IMR-90 (cell line): Measurements from ENCODE around the gene HOTAIR. TPM values are rescaled to one million over a fixed set of nuclear protein-coding genes. Genes with fewer than 3 reads are reported as not detected.

ENCODE experiments used
- ATAC-seq: fragments of 200-7000 bp; cut with Tn5 transposase; 2 replicates; pipeline ENCODE4 v1.9.1; 2020; ENCODE audit warnings: low read depth, mild to moderate bottlenecking, moderate library complexity
- BruUV-seq: library from RNA; stranded (reverse); fragments of 400-500 nt; replicated peaks from 2 replicates; lab custom pipeline; 2021; lab: Mats Ljungman, UMichigan
- CTCF ChIA-PET: fragments of 300-600 bp; formaldehyde crosslinking; extraction: SDS; loops from one replicate; lab custom pipeline; 2021; ENCODE audit warnings: antibody characterized with exemption; lab: Yijun Ruan, JAX
- POLR2A ChIA-PET: fragments of 300-600 bp; sonication (Branson Sonifier 250); formaldehyde crosslinking; loops from one replicate; lab custom pipeline; 2022; ENCODE audit warnings: antibody characterized with exemption; ENCODE audit not compliant: unreplicated experiment; lab: Charles Lee
- DNase-seq: peaks from one replicate; pipeline ENCODE4 v3.0.0; 2013
- H2AFZ ChIP-seq: replicated peaks from 2 replicates; pipeline ENCODE3; 2013; ENCODE audit warnings: low read length, mild to moderate bottlenecking; ENCODE audit not compliant: poor library complexity
- H2AK5ac ChIP-seq: 2 replicates; pipeline ENCODE4 v1.6.1; 2013; ENCODE audit warnings: low read depth, low read length, inconsistent platforms
- H2AK9ac ChIP-seq: replicated peaks from 2 replicates; pipeline ENCODE3; 2013; ENCODE audit warnings: mild to moderate bottlenecking, low read depth, low read length, moderate library complexity; ENCODE audit not compliant: poor library complexity
- H2BK120ac ChIP-seq: 2 replicates; pipeline ENCODE4 v1.6.1; 2013; ENCODE audit warnings: low read depth, low read length, inconsistent platforms
- H2BK15ac ChIP-seq: 3 replicates; pipeline ENCODE4 v1.6.1; 2013; ENCODE audit warnings: low read depth, low read length, inconsistent platforms
- H2BK20ac ChIP-seq: 2 replicates; pipeline ENCODE4 v1.6.1; 2013; ENCODE audit warnings: low read depth, mild to moderate bottlenecking, inconsistent platforms, low read length, moderate library complexity
- H2BK5ac ChIP-seq: 2 replicates; pipeline ENCODE4 v1.6.1; 2013; ENCODE audit warnings: mild to moderate bottlenecking, low read depth, low read length, inconsistent platforms; ENCODE audit not compliant: poor library complexity, severe bottlenecking
- H3K14ac ChIP-seq: replicated peaks from 2 replicates; pipeline ENCODE4 v1.6.1; 2013; ENCODE audit warnings: low read depth, low read length, inconsistent platforms
- H3K18ac ChIP-seq: 2 replicates; pipeline ENCODE4 v1.6.1; 2013; ENCODE audit warnings: low read depth, low read length, control low read depth
- H3K23ac ChIP-seq: 2 replicates; pipeline ENCODE4 v1.6.1; 2013; ENCODE audit warnings: low read depth, low read length, inconsistent platforms
- H3K27ac ChIP-seq: 2 replicates; pipeline ENCODE4 v1.5.1; 2013; ENCODE audit warnings: mild to moderate bottlenecking, control low read depth, low read length; ENCODE audit not compliant: insufficient read depth
- H3K27me3 ChIP-seq: 2 replicates; pipeline ENCODE4 v1.6.1; 2013; ENCODE audit warnings: low read length; ENCODE audit not compliant: control insufficient read depth, insufficient read depth
- H3K36me3 ChIP-seq: 2 replicates; pipeline ENCODE4 v1.6.1; 2013; ENCODE audit warnings: low read length, mixed read lengths; ENCODE audit not compliant: control insufficient read depth, insufficient read depth
- H3K4ac ChIP-seq: 2 replicates; pipeline ENCODE4 v1.6.1; 2013; ENCODE audit warnings: low read depth, low read length, inconsistent platforms
- H3K4me1 ChIP-seq: 2 replicates; pipeline ENCODE4 v1.6.1; 2013; ENCODE audit warnings: low read length, mixed read lengths; ENCODE audit not compliant: control insufficient read depth, insufficient read depth
- H3K4me2 ChIP-seq: 2 replicates; pipeline ENCODE4 v1.6.1; 2013; ENCODE audit warnings: low read depth, mild to moderate bottlenecking, control low read depth, low read length, moderate library complexity
- H3K4me3 ChIP-seq: 2 replicates; pipeline ENCODE4 v1.5.1; 2013; ENCODE audit warnings: low read depth, mild to moderate bottlenecking, control low read depth, low read length, moderate library complexity; ENCODE audit not compliant: insufficient read depth
- H3K56ac ChIP-seq: 2 replicates; pipeline ENCODE4 v1.6.1; 2013; ENCODE audit warnings: low read length, inconsistent platforms; ENCODE audit not compliant: insufficient read depth; ENCODE audit errors: extremely low read depth
- H3K79me1 ChIP-seq, 2 experiments: 2 replicates each; pipeline ENCODE4 v1.6.1; 2013; ENCODE audit warnings: low read length in 2 of 2, inconsistent platforms in 1 of 2, low read depth in 1 of 2
- H3K9ac ChIP-seq: 2 replicates; pipeline ENCODE4 v1.6.1; 2013; ENCODE audit warnings: low read depth, low read length, control low read depth
- H3K9me1 ChIP-seq: 2 replicates; pipeline ENCODE4 v1.6.1; 2013; ENCODE audit warnings: low read length, inconsistent platforms; ENCODE audit not compliant: insufficient read depth
- H3K9me3 ChIP-seq: 2 replicates; pipeline ENCODE4 v1.6.1; 2013; ENCODE audit warnings: low read length; ENCODE audit not compliant: control insufficient read depth, insufficient read depth
- H4K20me1 ChIP-seq: 2 replicates; pipeline ENCODE4 v1.6.1; 2013; ENCODE audit warnings: low read length, inconsistent platforms; ENCODE audit not compliant: insufficient read depth
- H4K5ac ChIP-seq: 2 replicates; pipeline ENCODE4 v1.6.1; 2013; ENCODE audit warnings: mild to moderate bottlenecking, low read depth, low read length, control low read depth
- H4K8ac ChIP-seq, 2 experiments: 2 replicates each; pipeline ENCODE4 v1.6.1; 2013; ENCODE audit warnings: low read depth in 2 of 2, low read length in 2 of 2, control low read depth in 1 of 2, inconsistent platforms in 1 of 2
- H4K91ac ChIP-seq: 2 replicates; pipeline ENCODE4 v1.6.1; 2013; ENCODE audit warnings: low read depth, low read length, inconsistent platforms; ENCODE audit not compliant: insufficient read depth
- BHLHE40 ChIP-seq: fragments of 150-350 bp; IDR thresholded peaks from 2 replicates; pipeline ENCODE4 v1.6.1; 2016; ENCODE audit warnings: mild to moderate bottlenecking, low read depth, low read length
- CEBPB ChIP-seq: IDR thresholded peaks from 2 replicates; pipeline ENCODE4 v1.6.1; 2012; ENCODE audit warnings: low read depth, low read length, improper control_type of control experiment
- CHD1 ChIP-seq: IDR thresholded peaks from 2 replicates; pipeline ENCODE4 v1.6.1; 2012; ENCODE audit warnings: low read depth, low read length, improper control_type of control experiment
- CTCF ChIP-seq: conservative IDR thresholded peaks from 2 replicates; pipeline ENCODE4 v1.5.1; 2012; ENCODE audit warnings: mild to moderate bottlenecking, low read depth, low read length, improper control_type of control experiment
- FOS ChIP-seq: fragments of 150-350 bp; IDR thresholded peaks from 2 replicates; pipeline ENCODE4 v1.6.1; 2016; ENCODE audit warnings: low read depth, low read length
- MAFK ChIP-seq: IDR thresholded peaks from 2 replicates; pipeline ENCODE4 v1.6.1; 2012; ENCODE audit warnings: low read depth, low read length, improper control_type of control experiment
- MAZ ChIP-seq: IDR thresholded peaks from 2 replicates; pipeline ENCODE4 v1.6.1; 2012; ENCODE audit warnings: low read depth, mild to moderate bottlenecking, low read length, improper control_type of control experiment, moderate library complexity, borderline replicate concordance
- MXI1 ChIP-seq: IDR thresholded peaks from 2 replicates; pipeline ENCODE4 v1.6.1; 2012; ENCODE audit warnings: low read depth, mild to moderate bottlenecking, low read length, moderate library complexity, borderline replicate concordance
- RAD21 ChIP-seq: IDR thresholded peaks from 2 replicates; pipeline ENCODE4 v1.6.1; 2012; ENCODE audit warnings: low read length, improper control_type of control experiment
- RFX5 ChIP-seq: IDR thresholded peaks from 2 replicates; pipeline ENCODE4 v1.8.0; 2012; ENCODE audit warnings: low read depth, mild to moderate bottlenecking, low read length, moderate library complexity
- WGBS, 2 experiments: methylation state at CpG; one replicate each; pipeline versions ENCODE4 v1.1.5 to v1.1.7; 2013; ENCODE audit warnings: missing lambda C conversion rate in 2 of 2; ENCODE audit not compliant: insufficient read length in 1 of 2; ENCODE audit errors: extremely low coverage in 2 of 2; 5-methylcytosine and 5-hydroxymethylcytosine counted together
- dilution Hi-C: fragments of 300-500 bp; cut with HindIII; formaldehyde crosslinking; loops from one replicate; pipeline ENCODE4 v1.14.3; 2018; ENCODE audit warnings: low sequenced_read_pairs; ENCODE audit not compliant: unreplicated experiment
- in situ Hi-C: fragments of 300-500 bp; cut with MboI; formaldehyde crosslinking; loops from 3 replicates; pipeline ENCODE4 v1.14.3; 2019; ENCODE audit warnings: low sequenced_read_pairs, inconsistent platforms, mixed read lengths
- intact Hi-C: fragments of 100-400 bp; cut with micrococcal nuclease; formaldehyde crosslinking; loops from 2 replicates; pipeline ENCODE4 v1.10.0; 2022
- polyA plus RNA-seq, 3 experiments: library from polyadenylated mRNA; depleted of rRNA; stranded (reverse); fragments of >200 nt; gene quantifications; 2 replicates each; pipeline ENCODE4 v1.2.3, GENCODE V29; 2012; ENCODE audit warnings: low replicate concordance in 1 of 3
- total RNA-seq: library from RNA; depleted of rRNA; stranded (reverse); fragments of >200 nt; gene quantifications from 2 replicates; pipeline ENCODE4 v1.2.3, GENCODE V29; 2012
- TF ChIP-seq, protein P1 (sequence below): fragments of 150-350 bp; IDR thresholded peaks from 2 replicates; pipeline ENCODE4 v1.6.1; 2016; ENCODE audit warnings: low read depth, mild to moderate bottlenecking, low read length, moderate library complexity, borderline replicate concordance

Gene HOTAIR
- total and polyA plus RNA-seq, 2 of the 4 experiments (the other 2 are of a cell fraction), result not detected

DNA sequence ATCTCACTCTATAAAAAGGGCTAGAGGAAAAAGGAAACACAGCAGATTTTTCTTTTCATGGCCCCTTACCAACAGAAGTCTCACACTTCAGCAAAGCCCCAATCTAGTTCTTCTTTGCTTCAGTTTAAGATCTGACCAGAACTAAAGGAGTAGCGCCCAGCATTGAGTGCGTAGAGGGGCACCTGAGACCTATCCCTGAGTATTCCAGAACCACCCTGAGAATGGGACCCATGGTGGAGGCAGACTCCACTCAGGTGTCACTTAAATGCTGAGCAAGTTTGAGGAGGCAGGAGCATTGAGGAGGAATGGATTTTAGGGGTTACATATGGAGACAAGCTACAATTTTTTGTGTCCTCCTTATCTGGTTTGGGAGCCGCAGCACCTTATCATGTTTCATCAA is 3.6 kb downstream of the HOTAIR start:
- H3K4ac ChIP-seq, result no peak overlapping the region
- in situ Hi-C loops (no loop called here), dilution Hi-C loops (no loop called here), intact Hi-C loops (no loop called here)
- H3K79me1 ChIP-seq, result no peaks in the 10 kb centered on the region
- no peaks in the 10 kb centered on the region for H3K36me3 ChIP-seq
- BruUV-seq, result no TSS peak
- DNase-seq, result no peak
- ChIA-PET CTCF (no interaction called here), POLR2A (no interaction called here)
- peaks cover 99% of the 10 kb centered on the region for H3K27me3 ChIP-seq
- H2BK5ac ChIP-seq, result no peak overlapping the region
- no peak overlapping the region for H2AK9ac ChIP-seq
- no peak overlapping the region for H2BK20ac ChIP-seq
- no peak for ATAC-seq
- no peak overlapping the region for H4K5ac ChIP-seq
- H2AK5ac ChIP-seq, result no peak overlapping the region
- H2BK120ac ChIP-seq, result no peak overlapping the region
- peaks cover 2% of the 10 kb centered on the region; the same call in 1 of the 2 replicates for H4K20me1 ChIP-seq
- no peak overlapping the region for H4K91ac ChIP-seq
- H4K8ac ChIP-seq, result no peak overlapping the region
- H3K23ac ChIP-seq, result no peak overlapping the region
- H3K14ac ChIP-seq, result no peak overlapping the region
- no peak overlapping the region for H3K27ac ChIP-seq
- peaks cover 2% of the 10 kb centered on the region; the same call in 1 of the 2 replicates for H3K4me1 ChIP-seq
- H3K4me2 ChIP-seq, result no peak overlapping the region
- no peak overlapping the region for H3K18ac ChIP-seq
- H2BK15ac ChIP-seq, result no peak overlapping the region
- H3K9me1 ChIP-seq, result no peaks in the 10 kb centered on the region
- 28% methylated on average over 2 of the region's 3 CpGs; no CpG with 5 or more reads in 1 of the 2 experiments for WGBS, 2 experiments
- no peak for TF ChIP-seq MAFK
- TF ChIP-seq FOS, result no peak
- TF ChIP-seq, protein P1, sequence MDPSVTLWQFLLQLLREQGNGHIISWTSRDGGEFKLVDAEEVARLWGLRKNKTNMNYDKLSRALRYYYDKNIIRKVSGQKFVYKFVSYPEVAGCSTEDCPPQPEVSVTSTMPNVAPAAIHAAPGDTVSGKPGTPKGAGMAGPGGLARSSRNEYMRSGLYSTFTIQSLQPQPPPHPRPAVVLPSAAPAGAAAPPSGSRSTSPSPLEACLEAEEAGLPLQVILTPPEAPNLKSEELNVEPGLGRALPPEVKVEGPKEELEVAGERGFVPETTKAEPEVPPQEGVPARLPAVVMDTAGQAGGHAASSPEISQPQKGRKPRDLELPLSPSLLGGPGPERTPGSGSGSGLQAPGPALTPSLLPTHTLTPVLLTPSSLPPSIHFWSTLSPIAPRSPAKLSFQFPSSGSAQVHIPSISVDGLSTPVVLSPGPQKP, result no peak
- no peak for TF ChIP-seq MAZ
- no peak for TF ChIP-seq CTCF
- no peak for TF ChIP-seq CHD1
- no peak for TF ChIP-seq BHLHE40
- no peak for TF ChIP-seq CEBPB
- no peak for TF ChIP-seq RFX5
- TF ChIP-seq RAD21, result no peak
- no peak for TF ChIP-seq MXI1
- H3K4me3 ChIP-seq, result no peak overlapping the region
- H3K9ac ChIP-seq, result no peak overlapping the region
- H3K56ac ChIP-seq, result no peak overlapping the region
- no peak overlapping the region for H2AFZ ChIP-seq
- peaks cover 15% of the 10 kb centered on the region for H3K9me3 ChIP-seq
